Omental fat pad (tissue), 4 donors: ENCODE data around the gene GBF1. TPM values are rescaled to one million over a fixed set of nuclear protein-coding genes. Genes with fewer than 3 reads are reported as not detected.

Source experiments
- ATAC-seq: fragments of 150-250 bp; one replicate; pipeline ENCODE4 v1.9.1; 2016; ENCODE audit warnings: mild to moderate bottlenecking, moderate library complexity; ENCODE audit not compliant: low FRiP score
- DNase-seq: peaks from one replicate; pipeline ENCODE4 v3.0.0-alpha.2; 2019; ENCODE audit warnings: low spot score
- CTCF ChIP-seq, 3 donors: fragments of 450-650 bp; IDR thresholded peaks; one replicate each; pipeline ENCODE4 v1.5.1; 2016 to 2017; ENCODE audit warnings: antibody characterized with exemption in 3 of 3, mild to moderate bottlenecking in 3 of 3, moderate library complexity in 2 of 3
- total RNA-seq, 4 donors: library from RNA; depleted of rRNA; stranded (reverse); fragments of >200 nt; gene quantifications; one replicate each; pipeline ENCODE4 v1.1.0, GENCODE V29; 2016

The GBF1 gene
- total RNA-seq, 4 donors from 2014 or later: 28.1 to 34.9 (median 31.6) TPM

GRCh38 chr10:102254426-102254825 lies 9.1 kb downstream of the GBF1 start:
- TF ChIP-seq CTCF (IDR thresholded peaks at IDR 0.05): no peak
- DNase-seq (no peak), ATAC-seq (no peak)

DNA sequence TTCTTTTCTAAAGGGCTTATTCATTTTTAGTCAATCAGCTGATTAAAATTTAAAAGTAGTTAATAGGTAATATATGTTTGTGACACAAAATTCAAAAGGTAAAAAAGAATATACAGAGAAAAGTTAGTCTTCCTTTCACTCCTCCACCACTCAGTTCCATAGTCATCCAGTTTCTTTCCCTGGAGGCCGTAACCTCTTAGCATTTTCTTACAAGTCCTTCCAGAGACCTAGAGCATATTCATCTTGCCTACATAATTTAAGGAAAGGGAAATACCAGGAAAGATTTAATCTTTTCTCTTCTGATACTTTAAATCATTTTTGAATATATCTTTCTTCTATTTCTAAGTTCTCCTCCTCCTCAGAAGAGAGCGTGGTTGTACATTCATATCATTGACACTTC lies 10.1 kb downstream of the GBF1 start:
- no peak for ATAC-seq
- no peak for DNase-seq
- TF ChIP-seq CTCF (IDR thresholded peaks at IDR 0.05): no peak

DNA sequence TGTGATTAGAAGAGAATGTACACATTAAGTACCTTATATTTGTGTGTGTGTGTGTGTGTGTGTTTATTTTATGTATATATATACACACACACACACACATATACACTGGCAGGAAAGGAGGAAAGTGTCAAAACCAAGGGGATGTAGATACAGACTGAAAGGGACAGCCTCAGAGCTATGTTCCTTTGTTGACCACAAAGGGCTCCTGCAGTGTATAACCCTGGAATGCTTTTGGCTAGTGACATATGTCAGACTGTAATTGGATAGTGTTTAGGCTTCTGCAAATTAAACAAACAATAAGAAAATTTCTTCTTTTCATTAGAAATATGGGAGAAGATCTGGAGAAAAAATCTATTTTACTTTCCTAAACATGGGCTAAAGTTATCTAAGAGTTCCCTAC lies 15.9 kb downstream of the GBF1 start:
- ATAC-seq: no peak
- TF ChIP-seq CTCF (IDR thresholded peaks at IDR 0.05): no peak

DNA sequence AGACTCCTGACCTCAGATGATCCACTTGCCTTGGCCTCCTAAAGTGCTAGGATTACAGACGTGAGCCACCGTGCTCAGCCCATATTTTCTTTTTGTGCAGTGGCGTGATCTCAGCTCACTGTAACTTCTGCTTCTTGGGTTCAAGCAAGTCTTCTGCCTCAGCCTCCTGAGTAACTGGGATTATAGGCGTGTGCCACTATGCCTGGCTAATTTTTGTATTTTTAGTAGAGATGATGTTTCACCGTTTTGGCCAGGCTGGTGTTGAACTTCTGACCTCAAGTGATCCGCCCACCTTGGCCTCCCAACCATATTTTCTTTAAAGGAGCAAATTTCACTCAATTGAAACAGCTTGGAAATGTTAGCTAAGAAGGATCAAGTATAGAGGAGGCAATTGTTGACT lies 16.5 kb downstream of the GBF1 start:
- no peak for TF ChIP-seq CTCF (IDR thresholded peaks at IDR 0.05)
- ATAC-seq (no peak), DNase-seq (no peak)

More for the DNA sequence above, 15.9 kb downstream of the GBF1 start:
- no peak for DNase-seq

DNA sequence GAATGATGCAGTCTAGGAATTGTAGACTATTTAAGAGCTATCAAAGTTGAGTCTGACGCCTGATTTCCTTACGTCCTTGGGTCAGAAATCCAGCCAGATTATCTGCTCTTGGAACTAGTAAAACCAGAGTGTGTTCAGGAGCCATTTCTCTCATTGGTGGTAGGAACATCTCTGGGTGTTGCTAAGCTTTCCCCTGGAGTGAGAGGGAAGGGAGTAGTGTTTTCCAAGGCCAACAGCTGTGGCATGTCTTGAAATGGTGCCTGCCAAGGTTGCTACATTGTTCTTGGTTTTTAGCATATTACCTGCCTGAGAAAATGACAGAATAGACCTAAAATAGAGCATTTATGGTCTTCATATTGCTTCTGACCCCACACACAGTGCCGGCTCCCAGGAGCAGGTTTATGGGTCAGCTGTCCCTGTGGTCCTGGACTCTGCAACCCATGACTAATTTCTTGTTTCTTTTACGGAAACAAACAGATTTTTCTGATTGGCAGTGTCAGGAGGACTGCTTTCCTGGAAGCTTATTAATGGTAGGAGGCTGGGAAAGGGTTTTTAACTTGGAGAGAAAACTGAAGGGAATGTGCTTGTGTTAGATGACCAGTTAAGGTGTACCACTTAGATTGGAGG lies 17.5 kb downstream of the GBF1 start:
- no peak for DNase-seq
- no peak for ATAC-seq
- TF ChIP-seq CTCF (IDR thresholded peaks at IDR 0.05): no peak

GRCh38 chr10:102264371-102264770 lies 19.0 kb downstream of the GBF1 start:
- ATAC-seq: no peak
- TF ChIP-seq CTCF (IDR thresholded peaks at IDR 0.05): no peak
- no peak for DNase-seq

GRCh38 chr10:102266670-102267069 lies 21.3 kb downstream of the GBF1 start:
- ATAC-seq: no peak
- TF ChIP-seq CTCF (IDR thresholded peaks at IDR 0.05): no peak
- DNase-seq: no peak
